ENCODE measurements around the gene CA14.
A peak's percentile ranks its signal among the peaks of the same experiment; 100 is the strongest.

CA14 gene

GRCh38 chr1:150293433-150294253 is 36.1 kb downstream of the CA14 start, which contains the start of gene MRPS21 (continued):
- TF ChIP-seq PRDM10 (tag by site-specific recombination; IDR thresholded peaks at IDR 0.05) (peak; percentile 61; the same call in 1 of the 2 replicates), SP2 (tag by site-specific recombination; IDR thresholded peaks at IDR 0.05) (peak; percentile 80), ZBTB20 (tag by site-specific recombination; IDR thresholded peaks at IDR 0.05) (peak; percentile 20; the same call in 1 of the 2 replicates), ZNF335 (tag by site-specific recombination; conservative IDR thresholded peaks at IDR 0.05) (peak; percentile 71), YY1 (tag by site-specific recombination; IDR thresholded peaks at IDR 0.05) (0 out of 2 replicates have a peak, but pooled peaks have one; percentile 15), CTCF (tag by site-specific recombination; IDR thresholded peaks at IDR 0.05) (no peak), ZFP37 (tag by site-specific recombination; IDR thresholded peaks at IDR 0.05) (peak; percentile 52; the same call in 1 of the 2 replicates), SCRT2 (tag by site-specific recombination; IDR thresholded peaks at IDR 0.05) (0 out of 2 replicates have a peak, but pooled peaks have one; percentile 11), ZBTB21 (tag by site-specific recombination; IDR thresholded peaks at IDR 0.05) (peak; percentile 54), ZNF18 (tag by site-specific recombination; IDR thresholded peaks at IDR 0.05) (peak; percentile 65; the same call in 1 of the 2 replicates), ZNF600 (tag by site-specific recombination; IDR thresholded peaks at IDR 0.05) (0 out of 2 replicates have a peak, but pooled peaks have one; percentile 44), SP3 (tag by site-specific recombination; IDR thresholded peaks at IDR 0.05) (no peak), ZBTB48 (tag by site-specific recombination; IDR thresholded peaks at IDR 0.05) (peak; percentile 30; the same call in 1 of the 2 replicates), ZNF423 (tag by site-specific recombination; IDR thresholded peaks at IDR 0.05) (no peak), SP7 (tag by site-specific recombination; IDR thresholded peaks at IDR 0.05) (peak; percentile 41), ZNF514 (tag by site-specific recombination; IDR thresholded peaks at IDR 0.05) (no peak), ZSCAN30 (tag by site-specific recombination; IDR thresholded peaks at IDR 0.05) (0 out of 2 replicates have a peak, but pooled peaks have one; percentile 29), ZNF10 (tag by site-specific recombination; IDR thresholded peaks at IDR 0.05) (peak; percentile 88), ZNF366 (tag by site-specific recombination; conservative IDR thresholded peaks at IDR 0.05) (peak; percentile 61), TRIM28 (IDR thresholded peaks at IDR 0.05; ENCODE audit: borderline replicate concordance, low read length) (peak; percentile 80; the same call in 1 of the 2 replicates), REST (tag by site-specific recombination; IDR thresholded peaks at IDR 0.05) (no peak), REPIN1 (tag by site-specific recombination; IDR thresholded peaks at IDR 0.05; ENCODE audit: low read depth) (0 out of 2 replicates have a peak, but pooled peaks have one; percentile 67)
